NCI-H146 treated with DMSO at 0.1 percent for 48 hours (cell line): ENCODE data around the gene PTPRR.

Source experiments
- DNase-seq: peaks from one replicate; lab custom pipeline; 2025; ENCODE audit not compliant: unreplicated experiment; lab: John Stamatoyannopoulos, UW

PTPRR gene

DNA sequence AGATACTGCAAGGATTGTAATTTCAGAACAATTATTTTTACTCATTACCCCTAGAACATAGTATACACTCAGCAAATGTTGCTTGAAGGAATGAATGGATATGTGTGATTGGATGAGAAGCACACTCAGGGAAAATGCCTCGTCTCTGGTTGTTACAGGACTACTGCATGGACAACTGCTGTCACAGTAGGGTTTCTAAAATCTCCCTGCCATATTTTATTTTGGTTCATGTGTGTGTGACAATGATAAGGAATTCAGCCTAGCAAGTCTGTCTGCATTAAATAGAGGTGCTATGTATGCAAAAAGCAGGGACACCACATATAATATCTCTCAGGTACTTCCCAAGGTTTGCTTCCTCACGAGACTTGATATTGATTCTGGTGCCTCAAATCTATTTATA is 1.4 kb downstream of the PTPRR start:
- no peak for DNase-seq

DNA sequence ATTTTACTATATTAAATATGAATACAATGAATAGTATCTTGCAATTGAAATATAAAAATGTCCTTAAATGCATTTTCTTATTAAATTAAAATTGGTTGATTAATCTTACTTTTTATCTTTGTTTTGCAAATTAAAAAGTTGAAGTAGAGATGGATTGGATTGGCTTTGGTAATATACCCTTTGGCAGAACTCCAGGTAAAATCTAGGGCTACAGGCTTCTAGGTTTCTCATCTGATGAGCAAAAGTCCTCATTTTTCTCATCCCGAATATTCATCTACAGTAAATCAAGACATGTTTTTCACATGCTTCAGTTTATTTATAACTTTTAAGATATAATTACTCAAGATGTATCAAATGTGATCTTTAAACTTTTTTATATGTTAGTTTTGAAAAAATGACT is 2.2 kb downstream of the PTPRR start:
- no peak for DNase-seq

DNA sequence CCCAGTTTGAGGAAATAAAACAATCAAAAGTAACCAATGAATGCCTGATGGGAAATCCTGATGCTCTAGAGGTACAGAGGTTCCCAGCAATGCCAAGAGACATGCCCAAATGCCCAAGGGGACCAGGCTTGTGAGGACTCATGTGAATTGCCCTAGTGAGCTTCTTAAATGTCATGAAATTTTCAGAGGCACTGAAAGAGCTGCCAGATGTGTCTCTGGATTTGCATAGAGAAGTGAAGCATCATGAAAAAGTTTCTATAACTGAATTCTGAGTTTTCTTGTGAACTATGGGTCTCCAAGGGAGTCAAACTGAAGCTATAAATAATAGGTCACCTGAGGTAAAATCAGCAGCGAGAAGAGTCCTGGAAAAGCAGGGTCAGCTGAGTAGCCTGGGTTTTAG is 9.9 kb downstream of the PTPRR start:
- no peak for DNase-seq

DNA sequence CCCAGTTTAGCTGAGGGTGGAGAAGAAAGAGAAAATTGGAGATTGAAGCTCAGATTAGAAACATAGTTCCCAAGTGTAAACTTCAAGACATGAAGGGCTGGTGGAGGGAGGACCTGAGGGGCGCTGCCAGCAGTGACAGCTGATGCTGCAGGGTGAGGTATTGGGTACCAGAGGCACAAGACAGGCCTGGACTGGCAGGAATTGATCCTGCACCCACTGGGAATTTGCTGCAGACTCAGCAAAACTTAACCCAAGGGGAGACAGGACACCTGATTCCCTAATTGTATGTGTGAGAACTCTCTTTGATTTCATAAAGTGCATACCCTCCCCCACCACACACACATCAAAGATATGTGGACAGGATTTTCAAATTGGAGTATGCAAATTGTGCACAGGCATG is 11.6 kb downstream of the PTPRR start:
- no peak for DNase-seq

DNA sequence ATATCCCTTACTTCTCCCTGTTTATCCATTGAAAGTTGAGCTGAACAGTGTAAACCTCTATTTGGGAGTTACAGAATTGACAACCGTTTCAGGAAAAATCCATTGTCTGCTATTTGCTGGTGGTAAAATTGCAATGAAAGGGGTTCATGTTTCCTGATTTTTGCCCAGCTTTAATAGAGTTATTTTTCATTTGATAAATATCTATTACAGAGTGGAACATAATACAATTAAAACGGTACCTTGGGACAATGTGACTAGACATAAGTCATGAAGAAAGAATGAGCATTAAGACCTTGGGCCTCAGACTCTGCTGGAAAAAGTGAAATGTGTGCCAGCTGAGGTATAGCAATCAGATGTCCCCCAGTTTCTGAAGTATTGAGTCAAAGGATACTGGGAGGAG is 13.1 kb downstream of the PTPRR start:
- no peak for DNase-seq

DNA sequence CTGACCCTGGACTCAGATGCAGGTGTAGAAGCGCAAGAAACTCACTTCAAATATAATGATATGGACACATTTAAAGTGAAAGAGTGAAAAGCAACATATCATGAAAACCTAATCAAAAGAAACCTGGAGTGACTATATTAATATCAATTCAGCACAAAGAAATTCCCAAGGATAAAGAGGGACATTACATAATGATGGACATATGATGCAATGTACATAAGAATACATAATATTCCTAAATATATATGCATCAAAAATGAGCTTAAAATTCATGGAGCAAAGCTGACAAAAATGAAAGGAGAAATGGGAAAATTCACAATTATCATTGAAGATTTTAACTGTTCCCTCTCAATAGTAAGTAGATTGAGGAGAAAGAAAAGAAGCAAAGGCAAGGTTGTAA is 24.6 kb downstream of the PTPRR start:
- no peak for DNase-seq

DNA sequence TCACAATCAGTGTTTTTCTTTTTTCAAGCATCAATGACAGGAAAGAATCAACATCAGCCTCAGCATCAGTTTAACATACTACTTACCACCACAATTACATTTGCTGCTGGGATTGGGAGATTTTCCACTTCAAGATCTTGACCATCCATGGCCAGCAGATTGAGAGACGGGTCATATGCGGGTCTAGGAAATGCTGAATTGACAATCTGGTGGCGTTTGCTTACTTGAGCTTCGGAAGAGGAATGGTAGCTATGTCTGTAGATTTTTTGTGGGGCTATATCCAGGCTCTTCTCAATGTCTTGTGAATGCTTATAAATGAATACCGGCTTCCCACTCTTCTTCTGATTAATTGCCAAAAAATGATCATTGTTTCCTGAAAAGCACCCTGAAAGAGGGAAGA is 27.9 kb downstream of the PTPRR start:
- DNase-seq = no peak

DNA sequence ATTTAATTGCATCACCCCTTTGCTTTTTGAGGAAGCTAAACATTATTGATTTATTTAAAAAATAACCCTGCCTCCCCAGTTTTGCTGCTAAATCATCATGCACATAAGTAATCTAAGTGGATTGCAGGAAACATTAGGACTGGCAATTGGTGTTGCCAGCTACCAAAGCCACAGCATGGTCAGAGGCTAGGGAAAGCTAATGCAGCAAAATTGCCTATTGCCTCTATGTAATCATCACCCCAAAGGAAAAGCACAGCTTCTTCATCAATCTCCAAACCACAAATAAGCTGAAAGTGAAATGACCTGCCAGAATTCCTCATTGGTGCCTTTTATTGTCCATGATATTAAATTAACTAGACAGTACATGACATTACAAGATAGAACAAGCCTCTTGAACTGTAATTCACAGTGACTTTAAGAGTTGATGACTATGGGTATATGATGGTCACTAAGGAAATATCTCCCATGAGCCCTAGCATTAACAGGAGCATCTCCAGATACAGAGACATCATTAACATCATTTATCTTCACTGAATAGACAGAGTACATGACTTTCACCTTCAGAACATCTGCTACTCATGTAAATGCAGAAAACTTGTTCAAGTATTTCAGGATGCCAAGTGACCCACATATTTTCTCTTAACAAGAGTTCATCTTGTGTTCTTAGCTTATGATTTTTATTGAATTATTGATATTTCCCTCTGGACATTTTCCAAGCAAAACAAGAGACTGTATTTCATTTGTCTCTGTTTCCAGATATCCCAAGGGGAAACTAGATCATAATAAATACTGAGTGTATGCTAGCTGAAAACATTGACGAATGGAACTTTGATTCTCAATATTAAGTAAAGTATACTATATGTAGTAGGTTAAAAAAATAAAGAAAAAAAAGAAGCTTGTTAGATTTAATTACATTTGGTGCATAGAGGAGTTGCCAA is 29.4 kb downstream of the PTPRR start:
- DNase-seq = no peak

DNA sequence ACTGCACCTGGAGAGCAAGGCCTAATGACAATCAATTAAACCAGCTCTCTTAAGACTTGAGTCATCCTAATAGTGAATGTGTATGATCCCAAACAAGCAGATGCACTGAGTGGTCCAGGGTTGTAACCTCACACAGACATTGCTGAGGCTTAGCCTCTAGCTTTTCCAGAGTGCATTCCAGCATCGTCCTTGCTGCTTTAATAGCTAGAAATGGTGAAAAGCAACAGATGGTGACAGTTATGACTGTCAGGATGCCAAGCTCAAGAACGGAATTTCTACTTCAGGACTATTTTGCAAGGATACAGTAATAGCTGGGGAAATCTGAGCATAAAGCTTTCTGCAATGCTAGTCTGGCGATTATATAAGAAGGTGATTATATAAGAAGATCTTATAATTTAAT is 34.6 kb downstream of the PTPRR start:
- no peak for DNase-seq

DNA sequence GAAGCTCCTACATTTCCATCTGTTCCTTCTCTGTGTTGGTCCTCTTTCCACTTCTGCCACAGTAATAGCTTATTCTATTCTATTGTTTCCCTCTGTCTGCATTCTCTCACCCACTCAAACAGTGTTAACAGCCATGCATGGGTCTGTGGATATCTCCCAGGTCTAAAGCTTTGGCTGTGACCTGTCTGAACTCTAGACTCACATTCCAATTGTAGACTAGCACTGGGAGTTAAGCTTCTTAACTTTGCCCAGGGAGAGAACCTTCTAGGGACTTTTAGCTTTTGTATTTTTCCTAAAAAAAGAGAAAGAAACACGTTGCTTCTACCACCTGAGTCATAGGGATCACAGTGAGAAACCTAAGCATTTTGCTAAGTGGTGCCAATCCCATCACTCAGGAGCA is 36.7 kb downstream of the PTPRR start:
- no peak for DNase-seq

DNA sequence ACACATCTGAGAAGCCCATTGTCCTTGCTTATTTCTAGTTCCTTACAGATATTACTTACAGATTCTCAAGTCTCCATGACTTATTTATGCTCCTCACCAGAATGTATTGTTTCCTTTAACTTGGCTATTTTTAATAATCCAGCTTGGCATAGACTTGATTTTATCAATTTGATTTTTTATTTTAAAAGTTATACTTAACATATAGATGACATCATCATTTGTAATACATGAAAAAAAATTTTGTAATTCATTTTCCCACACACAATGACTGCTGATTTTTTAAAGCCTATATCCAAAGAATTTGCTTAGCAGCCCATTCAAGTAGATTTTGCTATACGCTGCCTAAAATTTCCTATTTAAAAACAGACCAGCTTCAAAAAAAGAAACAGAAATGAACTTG is 39.8 kb downstream of the PTPRR start:
- no peak for DNase-seq

DNA sequence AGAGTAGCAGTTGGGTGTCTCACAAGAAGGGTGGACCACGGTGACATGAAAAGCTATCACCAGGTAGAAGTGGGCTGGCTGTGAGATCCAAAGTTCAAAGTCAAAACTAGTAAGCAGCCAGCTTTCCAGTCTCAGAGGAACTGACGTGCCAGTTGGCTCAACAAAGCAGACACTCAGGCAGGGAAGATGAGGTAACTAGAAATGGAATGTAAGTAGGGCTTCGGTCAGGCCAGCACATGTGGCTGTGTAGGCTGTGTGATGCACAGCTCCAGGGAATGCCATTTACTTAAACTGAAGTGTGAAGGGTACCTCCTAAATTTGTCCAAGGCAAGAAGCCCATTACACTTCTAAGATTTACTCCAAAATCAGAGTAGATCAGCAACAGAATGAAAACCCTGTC is 43.6 kb downstream of the PTPRR start:
- no peak for DNase-seq

DNA sequence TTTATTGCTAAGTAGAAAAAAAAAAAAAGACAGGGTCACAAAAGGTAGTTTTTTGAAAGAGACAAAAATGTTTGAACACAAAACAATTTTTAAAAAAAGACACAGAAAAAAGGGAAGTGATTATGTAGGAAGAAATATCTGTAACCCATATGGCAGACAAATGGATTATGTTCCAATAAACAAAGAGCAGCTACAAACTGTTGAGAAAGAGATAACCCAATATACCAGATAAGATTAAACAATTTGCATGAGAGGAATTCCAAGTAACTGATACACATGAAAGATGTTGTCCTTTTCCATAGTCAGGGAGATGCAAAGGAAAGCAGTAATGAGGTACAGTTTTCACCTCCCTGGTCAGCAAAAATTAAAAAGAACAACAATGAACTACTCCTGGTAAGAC is 44.9 kb downstream of the PTPRR start:
- no peak for DNase-seq

DNA sequence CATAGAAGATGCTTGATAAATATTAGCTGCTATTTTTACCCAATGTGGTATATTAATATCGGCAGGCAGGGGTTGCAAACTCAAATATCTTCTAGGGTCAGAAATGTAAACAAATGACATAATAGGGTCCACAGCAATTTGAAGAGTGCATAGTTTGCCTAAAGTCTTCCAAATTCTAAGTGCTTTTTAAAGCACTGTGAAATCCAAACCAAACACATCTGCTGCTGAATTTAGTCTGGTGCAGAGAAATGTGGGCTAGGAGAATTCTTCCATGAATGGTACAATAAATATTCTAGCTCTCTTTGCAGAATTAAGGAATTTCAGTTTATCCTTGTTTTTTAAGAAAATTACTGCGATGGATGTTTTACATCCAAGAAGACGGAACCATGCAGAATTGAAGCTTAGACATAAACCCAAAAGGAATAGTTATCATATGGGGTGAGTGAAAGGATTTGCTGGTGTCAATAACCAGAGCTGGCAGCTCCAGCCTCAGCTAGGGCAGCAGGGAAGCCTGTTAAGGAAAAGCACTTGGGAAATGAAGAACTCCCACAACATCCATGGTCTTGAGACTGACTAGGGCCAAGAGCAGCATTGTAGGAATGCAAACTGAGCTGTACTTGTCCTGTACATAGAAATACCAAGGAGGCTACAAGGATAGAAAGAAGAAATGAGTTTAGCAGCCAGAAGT is 65.5 kb downstream of the PTPRR start:
- DNase-seq = no peak

DNA sequence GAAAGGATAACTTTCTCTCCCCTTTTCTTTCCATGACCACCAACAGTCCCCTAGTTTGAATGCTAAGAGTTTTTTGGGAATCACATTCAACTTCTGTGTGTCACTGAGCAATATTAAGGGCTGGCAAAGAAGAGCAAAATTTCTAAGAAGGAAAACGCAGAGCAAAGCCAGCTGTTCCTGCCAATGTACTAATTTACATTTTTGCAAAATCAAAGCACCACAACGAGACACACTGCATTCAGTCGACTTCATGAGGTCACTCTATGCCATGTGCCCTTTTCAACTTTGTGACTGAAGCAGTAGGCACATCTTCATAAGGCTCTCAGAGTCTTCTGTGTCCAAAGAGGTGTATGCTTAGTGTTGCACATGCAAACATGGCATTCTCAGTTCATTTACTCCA is 66.4 kb downstream of the PTPRR start:
- DNase-seq = no peak

DNA sequence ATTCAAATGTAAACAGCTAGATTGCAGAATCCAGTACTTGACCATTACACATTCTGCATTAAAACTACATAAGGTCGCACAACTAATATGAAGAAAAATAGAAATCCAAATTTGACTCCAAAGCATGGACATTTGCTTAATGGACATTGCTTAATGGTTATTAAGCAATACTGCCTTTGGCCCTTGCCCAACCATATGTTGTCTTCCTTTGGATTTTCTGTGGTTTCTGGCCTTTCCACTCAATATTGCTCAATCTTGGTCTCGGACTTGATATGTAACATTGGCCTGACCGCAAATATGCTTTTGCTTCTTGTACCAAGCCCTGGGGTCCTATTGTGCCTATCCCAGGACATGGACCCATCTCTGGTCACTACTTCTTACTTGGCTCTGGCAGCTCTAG is 67.2 kb downstream of the PTPRR start:
- no peak for DNase-seq

DNA sequence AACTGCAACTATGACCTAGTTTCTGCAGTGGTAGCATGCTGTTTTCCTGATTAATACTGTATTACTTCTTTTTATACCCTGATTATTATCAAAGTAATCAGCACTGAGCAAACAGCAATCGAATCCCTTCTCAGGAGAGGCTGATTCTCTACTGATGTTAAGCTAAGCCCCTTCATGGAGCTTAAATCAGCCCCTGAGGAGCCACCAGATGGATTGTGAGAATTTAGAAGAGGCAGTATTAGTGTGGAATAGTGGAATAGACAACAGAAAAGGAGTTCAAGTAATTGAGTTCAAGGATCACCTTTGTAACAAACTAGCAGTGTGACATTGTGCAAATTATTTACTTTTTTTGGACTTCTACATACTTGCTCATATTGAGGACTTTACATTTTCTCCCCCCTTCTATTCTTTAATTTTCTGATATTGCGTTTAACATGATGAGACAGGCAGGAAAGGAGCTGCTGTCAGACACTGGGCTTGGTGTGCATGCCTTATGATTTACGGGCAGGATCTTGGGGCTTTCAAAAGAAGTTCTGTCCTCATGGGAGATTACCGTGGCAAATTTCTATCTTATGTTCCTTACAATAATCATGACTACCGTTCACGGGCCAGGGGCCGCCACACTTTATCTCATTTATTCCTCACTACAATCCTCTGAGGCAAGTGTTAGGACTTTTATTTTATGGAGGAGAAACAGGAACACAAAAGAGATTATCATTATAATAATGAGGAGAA is 68.0 kb downstream of the PTPRR start:
- DNase-seq = no peak

DNA sequence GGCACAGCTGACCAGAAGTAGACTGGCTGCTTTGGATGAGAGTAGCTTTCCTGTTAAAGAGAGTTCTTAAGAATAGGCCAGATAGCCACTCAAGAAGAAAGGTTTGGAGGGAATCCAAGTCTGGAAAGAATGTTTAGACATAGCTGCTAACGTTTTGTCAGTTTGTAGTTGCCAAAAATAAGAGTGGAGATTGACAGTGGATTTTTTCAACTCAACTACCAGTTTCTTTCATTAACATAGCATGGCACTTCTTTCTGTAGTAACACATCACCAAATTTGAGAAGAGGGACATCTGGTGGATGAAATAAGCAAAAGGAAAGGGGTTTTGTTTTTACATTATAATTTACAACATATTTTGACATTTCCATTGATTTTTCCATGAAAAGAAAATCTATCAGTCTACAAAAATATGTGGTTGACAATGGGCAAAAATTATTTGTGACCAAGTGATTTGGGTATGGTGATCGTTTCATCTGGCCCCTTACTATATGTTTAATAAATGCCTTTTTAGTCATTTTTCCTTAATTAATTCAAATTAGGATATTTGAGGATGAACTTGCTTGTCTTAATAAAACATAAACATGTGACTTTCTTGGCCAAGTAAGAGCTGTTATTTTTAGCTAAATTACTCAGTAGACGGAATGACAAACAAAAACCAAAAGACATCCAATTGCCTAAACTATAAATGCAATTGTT is 71.1 kb downstream of the PTPRR start:
- no peak for DNase-seq

DNA sequence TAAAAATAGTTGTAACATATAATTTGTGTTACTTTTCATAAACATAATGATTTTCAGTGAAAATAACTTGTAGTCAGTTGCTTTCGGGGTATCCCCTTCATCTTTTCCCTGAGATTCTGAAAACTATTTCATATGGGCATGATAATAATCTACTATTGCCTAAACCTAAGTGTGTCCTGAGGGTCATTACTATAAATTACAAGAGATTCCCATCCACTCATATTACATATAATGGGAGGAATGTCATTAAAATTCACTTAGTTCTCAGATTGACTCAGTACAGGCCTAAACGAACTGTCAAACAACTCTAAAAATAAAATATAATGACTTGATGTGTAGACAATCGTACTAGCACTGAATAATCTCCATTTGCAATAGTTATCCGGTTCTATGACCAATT is 72.7 kb downstream of the PTPRR start:
- no peak for DNase-seq

DNA sequence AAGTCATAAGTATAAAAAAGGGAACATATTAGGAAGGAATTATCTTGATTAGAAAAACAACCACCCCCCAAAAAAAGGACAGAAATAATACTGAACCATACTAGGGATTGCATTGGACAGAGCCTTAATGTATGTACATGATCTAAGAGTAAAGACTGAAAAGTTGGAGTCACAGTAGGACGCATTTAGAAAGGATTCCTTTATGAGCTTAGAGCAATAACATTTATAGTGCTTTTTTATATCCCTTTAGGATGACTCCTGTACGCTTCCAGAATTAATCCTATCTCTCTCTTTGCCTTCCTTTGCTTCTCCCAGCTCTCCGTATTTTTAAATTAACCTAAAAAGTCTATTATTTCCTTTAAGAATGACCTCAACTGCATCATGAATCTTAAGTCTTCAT is 75.3 kb downstream of the PTPRR start:
- no peak for DNase-seq

DNA sequence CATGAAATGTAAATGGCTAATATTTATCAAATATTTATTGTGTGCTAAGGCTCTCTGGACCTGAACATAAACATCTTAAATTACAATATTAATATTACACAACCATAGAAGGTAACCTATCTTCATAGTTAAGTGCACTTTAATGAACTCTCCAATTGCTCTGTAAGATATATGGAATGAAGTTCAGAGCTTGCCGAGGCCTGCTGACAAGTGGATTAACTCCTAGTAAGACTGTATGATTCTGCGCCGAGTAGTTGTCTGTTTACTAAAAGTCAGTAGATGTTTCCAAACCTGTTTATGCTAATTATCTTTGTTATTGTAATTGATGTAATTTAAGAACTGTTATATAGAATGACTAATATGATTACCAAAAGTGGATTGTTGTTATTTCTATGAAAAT is 77.2 kb downstream of the PTPRR start:
- no peak for DNase-seq
